CD1c-positive myeloid dendritic cell (primary cell): ENCODE measurements around the gene MAP3K13.

Source experiments
- DNase-seq: peaks from one replicate; pipeline ENCODE4 v3.0.0-alpha.2; 2016; ENCODE audit errors: extremely low spot score

Gene MAP3K13

GRCh38 chr3:185362850-185363661 lies at the start of gene MAP3K13:
Gene MAP3K13, plus strand, starts transcription at chr3:185363136. Its CDS starts 65,446 bp downstream, at chr3:185428582.
- DNase-seq, result peak; percentile 85

- DNase-seq, result no peak
Measured at GRCh38 chr3:185313693-185314246, 49.2 kb upstream of the MAP3K13 start.

DNA sequence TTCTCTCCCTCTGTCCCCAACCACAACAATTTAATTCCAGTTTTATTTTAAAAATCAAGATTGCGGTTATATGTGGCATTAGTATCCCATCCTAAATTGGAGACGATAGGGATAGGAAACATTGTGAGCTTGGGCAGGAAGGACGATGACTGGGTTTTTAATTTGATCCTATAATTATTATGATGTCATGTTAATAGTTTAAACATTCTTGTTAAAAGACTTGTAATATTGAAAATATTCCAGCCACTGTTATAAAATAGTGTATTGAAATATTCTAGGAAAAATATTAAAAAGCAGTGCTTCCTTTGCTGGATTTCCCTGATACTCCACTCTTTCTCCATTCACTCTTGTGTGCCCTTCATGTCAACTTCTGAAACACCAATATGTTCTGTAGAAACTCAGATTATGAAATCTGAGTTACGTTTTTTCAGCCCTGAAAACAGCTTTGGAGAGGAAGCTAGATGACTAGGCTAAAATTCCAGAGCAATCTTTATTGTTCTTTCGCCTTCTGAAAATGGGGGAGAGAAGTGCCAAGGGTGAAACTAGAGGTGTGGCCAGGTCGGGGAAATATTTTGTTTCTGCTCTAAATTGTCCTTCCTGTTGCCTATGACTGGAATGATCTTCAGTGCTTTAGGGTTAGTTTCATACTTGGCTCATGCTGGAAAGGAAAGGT lies 46.1 kb upstream of the MAP3K13 start:
- DNase-seq, result peak; percentile 66

DNA sequence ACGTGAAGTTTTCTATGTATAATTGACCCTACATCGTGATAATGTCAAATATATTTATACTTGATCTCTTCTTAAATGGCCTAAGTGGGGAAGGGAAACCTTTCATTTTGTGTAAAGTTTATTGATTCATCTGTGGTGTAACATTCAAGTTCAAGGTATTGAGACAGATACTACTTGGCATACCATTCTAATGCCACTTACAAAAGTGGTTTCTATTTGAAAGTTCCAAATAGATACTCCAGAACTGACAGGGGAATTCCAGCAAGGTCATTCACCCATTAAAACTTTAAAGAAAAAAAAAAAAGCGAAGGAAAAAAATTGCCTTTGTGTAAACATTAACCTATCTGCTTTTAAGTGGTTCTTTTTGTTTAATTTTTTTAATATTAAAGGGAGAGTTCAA lies 45.3 kb upstream of the MAP3K13 start:
- no peak for DNase-seq

GRCh38 chr3:185318141-185318540 lies 44.8 kb upstream of the MAP3K13 start:
- no peak for DNase-seq

GRCh38 chr3:185319801-185320200 lies 43.1 kb upstream of the MAP3K13 start:
- DNase-seq, result no peak

DNA sequence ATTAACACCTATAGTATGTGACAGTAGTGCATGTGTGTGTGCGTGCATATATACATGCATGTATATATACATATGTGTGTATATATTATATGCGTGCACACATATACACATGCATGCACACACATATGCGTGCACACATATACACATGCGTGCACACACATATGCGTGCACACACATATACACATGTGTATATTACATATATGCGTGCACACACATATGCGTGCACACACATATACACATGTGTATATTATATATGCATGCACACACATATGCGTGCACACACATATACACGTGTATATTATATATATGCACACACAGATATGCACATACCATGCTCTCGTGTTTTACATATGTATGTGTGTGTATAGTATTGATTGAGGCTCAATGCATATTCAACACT lies 42.0 kb upstream of the MAP3K13 start:
- no peak for DNase-seq

- DNase-seq, result peak; percentile 23
Measured at GRCh38 chr3:185322101-185322719, 40.7 kb upstream of the MAP3K13 start.

DNA sequence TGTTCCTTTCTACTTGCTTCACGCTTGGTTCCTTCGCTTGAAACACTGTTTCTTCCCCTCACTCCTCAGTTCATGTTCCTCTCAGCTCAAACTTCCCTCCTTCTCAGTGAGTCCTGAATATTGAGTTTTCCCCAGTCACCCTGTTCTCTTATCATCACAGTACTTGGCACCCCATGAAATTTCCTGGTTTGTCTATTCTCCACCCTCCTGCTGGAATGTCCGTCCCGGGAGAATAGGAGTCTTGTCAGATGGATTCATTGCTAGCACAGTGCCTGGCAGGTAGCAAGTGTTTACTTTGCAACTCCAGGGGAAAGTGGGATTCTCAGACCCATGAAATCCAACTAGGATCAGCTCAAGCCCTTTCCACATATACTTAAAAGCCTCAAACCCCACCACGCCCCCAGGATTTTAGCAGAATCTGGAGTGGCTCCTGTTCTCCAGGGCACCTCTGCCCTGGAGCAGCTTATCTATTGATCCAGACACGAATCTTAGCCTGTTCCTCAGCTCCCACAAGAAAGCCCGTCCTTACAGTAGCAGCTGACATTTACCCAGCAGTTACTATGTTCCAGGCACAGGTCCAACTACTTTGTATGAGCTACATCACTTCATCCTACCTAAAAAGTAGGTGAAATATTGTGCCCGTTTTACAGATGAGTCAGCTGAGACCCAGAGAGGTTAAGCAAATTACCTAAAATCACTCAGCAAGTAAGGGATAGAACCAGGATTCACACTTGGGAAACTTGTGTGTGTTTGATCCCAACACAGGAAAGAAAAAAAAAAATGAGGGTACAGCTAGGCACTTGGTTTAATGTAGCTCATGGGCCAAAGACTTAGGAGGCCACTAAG lies 36.8 kb upstream of the MAP3K13 start:
- no peak for DNase-seq

DNA sequence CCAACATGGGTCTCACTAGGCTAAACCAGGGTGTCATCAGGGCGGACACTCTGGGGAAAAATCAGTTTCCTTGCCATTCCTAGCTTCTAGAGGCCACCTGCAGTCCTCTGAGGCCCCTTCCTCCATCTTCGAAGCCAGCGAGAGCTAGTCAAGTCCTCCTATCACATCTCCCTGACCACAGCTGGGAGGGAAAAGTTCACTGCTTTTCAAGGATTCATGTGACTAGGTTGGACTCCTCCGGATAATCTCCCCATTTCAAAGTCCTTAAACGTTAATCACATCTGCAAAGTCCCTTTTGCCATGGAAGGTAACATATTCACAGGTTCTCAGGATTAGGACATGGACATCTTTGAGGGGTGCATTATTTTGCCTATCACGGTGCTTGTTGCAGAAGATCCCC lies 35.9 kb upstream of the MAP3K13 start:
- no peak for DNase-seq

DNA sequence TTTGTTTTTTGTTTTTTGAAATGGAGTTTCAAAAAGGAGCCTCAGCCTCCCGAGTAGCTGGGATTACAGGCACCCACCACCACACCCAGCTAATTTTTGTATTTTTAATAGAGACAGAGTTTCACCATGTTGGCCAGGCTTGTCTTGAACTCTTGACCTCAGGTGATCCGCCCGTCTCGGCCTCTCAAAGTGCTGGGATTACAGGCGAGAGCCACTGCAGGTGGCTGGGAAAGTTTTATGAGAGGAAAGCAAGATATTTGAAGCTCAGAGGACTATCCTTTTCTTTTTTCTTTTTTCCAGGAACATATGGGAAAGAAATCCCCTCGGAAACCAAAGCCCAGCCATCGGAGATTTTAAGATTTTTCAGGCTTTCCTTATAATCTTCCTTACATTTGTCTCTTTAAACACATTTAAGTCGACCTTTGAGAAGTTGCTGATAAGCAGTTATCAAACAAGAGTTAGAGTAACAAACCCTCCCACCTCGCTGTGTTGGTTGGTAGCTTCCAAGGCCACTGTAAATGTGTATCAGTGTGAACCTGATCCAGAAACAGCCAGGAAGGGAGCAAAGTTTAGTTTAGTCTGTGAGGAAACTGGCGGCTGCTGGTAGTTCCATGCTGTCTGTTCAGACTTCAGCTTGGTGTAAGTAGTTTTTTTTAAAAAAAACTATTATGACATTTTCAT lies 34.5 kb upstream of the MAP3K13 start:
- DNase-seq, result no peak

DNA sequence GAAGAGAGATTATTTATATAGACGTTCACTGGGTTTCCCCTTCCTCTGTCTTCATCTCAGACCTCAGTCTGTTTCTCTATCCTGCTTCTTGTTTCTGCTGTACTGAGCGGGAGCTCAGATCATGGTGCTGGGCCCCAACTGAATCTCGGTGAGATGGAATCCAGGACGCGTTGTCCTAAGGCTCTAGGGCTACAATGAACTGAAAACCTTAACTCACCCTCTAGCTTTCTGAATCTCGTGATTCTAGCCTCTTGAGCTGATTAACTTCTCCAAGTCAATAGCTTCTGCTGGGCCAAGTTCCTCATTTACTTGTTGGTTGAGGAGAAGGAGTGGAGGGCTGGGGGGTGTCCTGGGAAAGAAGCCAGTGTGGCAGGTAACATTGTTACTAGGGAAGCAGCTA lies 32.7 kb upstream of the MAP3K13 start:
- peak; percentile 74 for DNase-seq

DNA sequence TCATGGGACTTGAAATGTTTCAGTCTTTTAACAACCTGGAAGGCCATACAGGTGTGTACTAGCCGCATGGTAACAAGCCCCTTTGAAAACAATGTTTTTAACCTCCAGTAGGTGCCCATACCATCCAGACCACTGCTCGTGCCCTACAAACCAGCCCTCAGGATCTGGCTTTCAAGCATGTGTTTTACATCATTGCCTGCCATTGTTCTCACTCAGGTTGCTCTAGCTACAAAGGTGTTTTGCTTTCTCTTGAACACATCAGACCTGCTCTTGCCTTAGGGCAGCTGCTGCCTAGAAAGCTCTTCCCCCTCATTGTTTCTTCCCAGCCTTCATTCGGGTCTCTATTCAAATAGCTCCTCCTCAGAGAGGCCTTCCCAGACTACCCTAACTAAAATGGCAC lies 32.3 kb upstream of the MAP3K13 start:
- DNase-seq, result no peak

DNA sequence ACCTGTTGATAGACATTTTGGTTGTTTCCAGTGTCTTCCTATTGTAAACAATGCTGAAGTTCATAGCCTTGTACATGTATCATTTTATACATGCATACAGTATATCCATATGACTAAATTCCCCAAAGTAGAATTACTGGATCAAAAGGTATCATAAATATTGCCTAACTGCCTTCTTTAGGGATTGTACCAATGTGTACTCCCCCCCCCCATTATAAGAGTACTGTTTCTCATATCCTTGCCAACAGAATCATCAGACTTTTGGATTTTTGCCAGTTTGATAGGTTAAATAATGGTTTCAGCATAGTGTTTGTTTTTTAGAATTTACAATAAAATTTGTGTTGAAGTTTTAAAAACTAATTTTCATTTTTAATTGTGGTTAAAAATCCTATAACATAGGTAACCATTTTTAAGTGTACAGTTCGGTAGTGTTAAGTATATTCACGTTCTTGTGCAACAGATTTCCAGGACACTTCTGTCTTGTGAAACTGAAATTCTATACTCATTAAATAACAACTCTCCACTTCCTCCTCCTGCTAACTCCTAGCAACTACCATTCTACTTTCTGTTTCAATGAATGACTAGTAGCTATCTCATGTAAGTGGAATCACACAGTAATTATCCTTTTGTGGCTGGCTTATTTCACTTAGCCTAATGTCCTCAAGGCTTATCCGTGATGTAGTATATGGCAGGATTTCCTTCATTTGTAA lies 30.8 kb upstream of the MAP3K13 start:
- DNase-seq, result peak; percentile 80

DNA sequence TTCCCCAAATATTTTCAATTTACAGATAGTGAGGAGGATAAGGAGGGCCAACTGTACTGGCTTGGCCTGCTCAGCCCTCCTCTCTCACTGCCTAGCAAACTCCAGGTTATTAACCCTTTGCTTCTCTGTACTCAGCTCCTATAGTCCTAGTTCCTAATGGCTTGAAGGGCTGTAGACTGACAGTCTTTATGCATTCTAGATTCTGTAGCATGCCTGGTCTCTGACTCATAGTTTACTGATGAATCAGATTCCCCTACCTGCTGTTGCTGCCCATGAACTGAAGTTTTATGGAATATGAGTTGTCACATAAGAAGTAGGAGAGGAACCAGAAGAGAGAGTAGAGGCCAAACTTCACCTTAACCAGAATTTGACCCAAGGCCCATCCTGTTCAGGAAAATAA lies 27.1 kb upstream of the MAP3K13 start:
- DNase-seq, result no peak

DNA sequence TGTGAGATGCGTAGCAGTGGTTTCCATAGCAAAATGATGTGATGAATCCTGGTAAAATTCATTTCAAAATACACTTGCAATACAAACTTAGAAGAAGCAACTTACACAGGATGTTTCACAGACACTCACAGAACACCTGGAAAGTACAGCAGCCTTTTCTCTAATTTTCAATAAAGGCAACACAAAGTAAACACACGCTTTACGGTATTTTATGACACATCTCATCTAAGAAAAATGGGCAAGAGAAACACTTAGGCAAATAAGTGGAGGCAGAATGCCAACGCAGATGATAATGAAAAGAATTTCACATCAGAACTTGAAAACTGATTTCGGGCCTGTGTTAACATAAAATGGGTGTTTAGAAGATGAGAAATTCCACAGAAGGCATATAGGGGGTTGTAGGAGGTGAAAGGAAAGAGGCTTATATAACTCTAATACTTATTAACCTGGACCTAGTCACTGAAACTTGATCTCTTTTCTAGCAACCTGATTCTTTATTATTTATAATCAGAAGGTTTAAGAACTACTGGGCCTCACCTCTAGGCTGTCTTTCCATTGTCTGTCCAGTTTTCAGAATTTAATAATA lies 25.6 kb upstream of the MAP3K13 start:
- no peak for DNase-seq

GRCh38 chr3:185339945-185340344 lies 23.0 kb upstream of the MAP3K13 start:
- no peak for DNase-seq

DNA sequence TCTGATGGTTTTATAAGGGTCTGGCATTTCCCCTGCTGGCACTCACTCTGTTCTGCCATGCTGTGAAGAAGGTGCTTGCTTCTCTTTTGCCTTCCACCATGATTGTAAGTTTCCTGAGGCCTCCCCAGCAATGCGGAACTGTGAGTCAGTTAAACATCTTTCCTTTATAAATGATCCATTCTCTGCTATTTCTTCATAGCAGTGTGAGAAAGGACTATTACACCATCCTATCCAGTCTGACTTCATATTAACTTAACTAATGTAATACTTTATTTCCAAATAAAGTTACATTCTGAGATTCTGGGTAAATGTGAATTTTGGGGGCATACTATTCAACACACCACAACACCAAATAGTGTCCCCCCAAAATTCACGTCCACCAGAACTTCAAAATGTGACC lies 22.2 kb upstream of the MAP3K13 start:
- no peak for DNase-seq

- no peak for DNase-seq
Measured at GRCh38 chr3:185341616-185342458, 21.1 kb upstream of the MAP3K13 start.
